ENCODE measurements around the gene COBL.

- TF ChIP-seq, protein P1, sequence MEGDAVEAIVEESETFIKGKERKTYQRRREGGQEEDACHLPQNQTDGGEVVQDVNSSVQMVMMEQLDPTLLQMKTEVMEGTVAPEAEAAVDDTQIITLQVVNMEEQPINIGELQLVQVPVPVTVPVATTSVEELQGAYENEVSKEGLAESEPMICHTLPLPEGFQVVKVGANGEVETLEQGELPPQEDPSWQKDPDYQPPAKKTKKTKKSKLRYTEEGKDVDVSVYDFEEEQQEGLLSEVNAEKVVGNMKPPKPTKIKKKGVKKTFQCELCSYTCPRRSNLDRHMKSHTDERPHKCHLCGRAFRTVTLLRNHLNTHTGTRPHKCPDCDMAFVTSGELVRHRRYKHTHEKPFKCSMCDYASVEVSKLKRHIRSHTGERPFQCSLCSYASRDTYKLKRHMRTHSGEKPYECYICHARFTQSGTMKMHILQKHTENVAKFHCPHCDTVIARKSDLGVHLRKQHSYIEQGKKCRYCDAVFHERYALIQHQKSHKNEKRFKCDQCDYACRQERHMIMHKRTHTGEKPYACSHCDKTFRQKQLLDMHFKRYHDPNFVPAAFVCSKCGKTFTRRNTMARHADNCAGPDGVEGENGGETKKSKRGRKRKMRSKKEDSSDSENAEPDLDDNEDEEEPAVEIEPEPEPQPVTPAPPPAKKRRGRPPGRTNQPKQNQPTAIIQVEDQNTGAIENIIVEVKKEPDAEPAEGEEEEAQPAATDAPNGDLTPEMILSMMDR (IDR thresholded peaks at IDR 0.05): no peak
- TF ChIP-seq POLR2A (IDR thresholded peaks at IDR 0.05) (no peak), EP300 (IDR thresholded peaks at IDR 0.05) (no peak), POLR2AphosphoS5 (IDR thresholded peaks at IDR 0.05) (no peak)
Measured at GRCh38 chr7:51139796-51140195, 176.8 kb downstream of the COBL start.

Data from suprapubic skin (tissue), 4 donors.